ENCODE measurements around the gene RAD51. TPM values are rescaled to one million over a fixed set of nuclear protein-coding genes. Genes with fewer than 3 reads are reported as not detected.

RAD51 gene
- total and polyA plus RNA-seq, 2 of the 8 experiments (the other 6 are each of a cell fraction or from before 2014, with no cell fraction given), result 32.2 to 42.4 TPM

DNA sequence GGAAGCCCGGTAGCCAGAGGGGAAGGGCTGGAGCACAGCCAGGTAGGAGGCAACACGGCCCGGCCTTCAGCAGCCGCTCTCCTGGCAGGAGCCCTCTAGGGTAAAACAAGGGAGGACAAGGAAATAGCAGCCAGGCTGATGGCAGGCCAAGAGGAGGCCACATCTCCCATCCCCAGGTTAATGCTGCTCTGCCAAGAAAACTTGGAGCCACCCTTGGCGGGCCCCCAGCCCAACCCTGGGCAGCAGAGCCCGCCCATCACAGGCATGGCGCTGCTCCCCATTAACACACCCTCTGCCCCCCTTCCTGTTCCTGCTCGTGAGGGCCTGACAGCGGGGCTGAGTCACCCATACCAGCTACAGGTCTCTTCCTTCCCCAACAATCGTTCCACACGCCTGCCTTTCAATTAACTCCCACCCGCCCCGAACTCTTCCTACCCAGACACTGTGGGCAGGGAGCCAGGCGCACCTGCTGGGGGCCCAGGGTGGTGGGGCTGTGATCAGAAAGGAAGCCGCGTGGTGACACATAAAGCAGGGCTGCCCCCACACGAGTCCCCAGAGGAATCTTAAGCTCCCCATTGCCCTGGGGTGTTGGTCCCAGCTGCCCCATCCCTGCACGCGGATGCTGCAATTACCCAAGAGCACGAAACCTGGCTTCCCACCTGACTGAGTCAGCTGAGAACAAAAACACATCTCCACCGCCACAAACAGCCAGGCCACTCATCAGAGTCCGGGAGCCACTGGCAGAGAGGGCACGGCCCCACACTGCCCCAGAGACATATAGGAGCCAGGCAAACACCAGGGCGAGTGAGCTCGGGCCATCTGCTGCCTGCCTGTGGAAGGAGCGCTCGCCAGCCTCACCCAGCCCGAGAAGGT, 74.5 kb downstream of the RAD51 start, which contains the start of gene C15orf62:
TSS of gene C15orf62 (plus strand) at position 707 of the 873 bp plus-strand sequence. CDS start 516 bp downstream, outside the sequence.
- H2AK5ac ChIP-seq (ENCODE audit: low read depth, low read length), result no peak within 1 kb of the TSS
- H3K4me1 ChIP-seq (replicated peaks in 1 of 4; ENCODE audit: control insufficient read depth in 3 of 4, insufficient read depth in 4 of 4, low read length in 3 of 4), result peaks cover 5 to 27% (median 15%) of the 10 kb centered on the region in 4 experiments
- no peak within 1 kb of the TSS for H3K23ac ChIP-seq (ENCODE audit: insufficient read length)
- H4K20me1 ChIP-seq (replicated peaks in 1 of 2; ENCODE audit: control insufficient read depth in 1 of 2, insufficient read depth in 2 of 2, low read length in 2 of 2), result peaks cover 0 to 2% of the 10 kb centered on the region in 2 experiments
- H3K4ac ChIP-seq (replicated peaks; ENCODE audit: insufficient read length, low read depth, low read length), result no peak within 1 kb of the TSS
- no peaks in the 10 kb centered on the region for H3K9me3 ChIP-seq (ENCODE audit: insufficient read depth in 2 of 2, low read depth in 1 of 2, low read length in 1 of 2)
- no peak within 1 kb of the TSS for H3K18ac ChIP-seq (ENCODE audit: extremely low read depth, low read length)
- whole genome bisulfite sequencing, 2 experiments (ENCODE audit: extremely low coverage in 1 of 2, insufficient coverage in 1 of 2, insufficient read length in 1 of 2, insufficient replicate concordance in 2 of 2, low coverage in 1 of 2, low lambda C conversion rate in 2 of 2, missing lambda C conversion rate in 1 of 2), result 90% methylated on average over 28 of the region's 28 CpGs; no CpG with 5 or more reads in 1 of the 2 experiments
- H3K27ac ChIP-seq (ENCODE audit: low read depth, low read length), result no peak within 1 kb of the TSS; the same call in 1 of the 2 replicates
- no peaks in the 10 kb centered on the region for H3K27me3 ChIP-seq (replicated peaks in 1 of 4; ENCODE audit: control insufficient read depth in 3 of 4, extremely low read depth in 1 of 4, insufficient read depth in 3 of 4, low read length in 3 of 4)
- H3K79me1 ChIP-seq (ENCODE audit: low read depth, low read length), result no peaks in the 10 kb centered on the region; the same call in 1 of the 2 replicates
- H2BK20ac ChIP-seq (ENCODE audit: low read length), result no peak within 1 kb of the TSS
- H4K91ac ChIP-seq (replicated peaks; ENCODE audit: insufficient read length, low read length), result no peak within 1 kb of the TSS
- H2AFZ ChIP-seq (ENCODE audit: low read length), result no peak within 1 kb of the TSS
- ChIA-PET CTCF (ENCODE audit: partially characterized antibody) (interaction anchor here (0.6 to 15.3 kb wide), 9 partner anchors 14 to 179 kb away, joined by 3 to 184 read pairs (median 7); no protein-coding TSS in a partner anchor), POLR2A (ENCODE audit: partially characterized antibody) (interaction anchor here (0.9 to 2.7 kb wide), 6 partner anchors 10 to 319 kb away, joined by 3 to 11 read pairs (median 4); no protein-coding TSS in a partner anchor)
- H3K79me2 ChIP-seq (ENCODE audit: control insufficient read depth in 1 of 2, insufficient read depth in 2 of 2, low read length in 2 of 2), result no peaks in the 10 kb centered on the region
- no peak within 1 kb of the TSS for H3K4me2 ChIP-seq (ENCODE audit: insufficient read depth in 1 of 2, low read depth in 2 of 2, low read length in 2 of 2)
- no peak within 1 kb of the TSS for H4K5ac ChIP-seq (ENCODE audit: insufficient read length, low read depth, low read length)
- H2BK5ac ChIP-seq (ENCODE audit: low read depth, low read length), result no peak within 1 kb of the TSS; the same call in 1 of the 2 replicates
- H2BK12ac ChIP-seq (ENCODE audit: low read depth, low read length), result no peak within 1 kb of the TSS
- H3K23me2 ChIP-seq (ENCODE audit: low read depth, low read length), result peaks cover 2% of the 10 kb centered on the region; the same call in 1 of the 2 replicates
- no peak for DNase-seq (ENCODE audit: low read depth in 1 of 2, low spot score in 2 of 2)
- no peak within 1 kb of the TSS for H2BK120ac ChIP-seq (replicated peaks; ENCODE audit: low read depth, low read length)
- no peak within 1 kb of the TSS; the same call in 1 of the 2 replicates for H4K8ac ChIP-seq (ENCODE audit: extremely low read depth, insufficient read depth, low read length)
- no peak within 1 kb of the TSS for H3K14ac ChIP-seq (ENCODE audit: insufficient read length)
- no peak within 1 kb of the TSS for H3K4me3 ChIP-seq (ENCODE audit: extremely low read depth in 1 of 4, insufficient read depth in 2 of 4, low read depth in 3 of 4, low read length in 4 of 4)
- H3K36me3 ChIP-seq (ENCODE audit: control insufficient read depth in 2 of 4, insufficient read depth in 4 of 4, low read length in 3 of 4), result peaks cover 0 to 8% (median 0%) of the 10 kb centered on the region in 4 experiments; a peak in 2 of 8 replicates
- no peak for FAIRE-seq
- H3K56ac ChIP-seq (replicated peaks; ENCODE audit: insufficient read length, low read depth, low read length), result no peak within 1 kb of the TSS
- H2BK15ac ChIP-seq (ENCODE audit: low read length), result no peak within 1 kb of the TSS
- H3K9ac ChIP-seq (replicated peaks in 1 of 4; ENCODE audit: extremely low read depth in 1 of 4, low read depth in 3 of 4, low read length in 3 of 4), result no peak within 1 kb of the TSS; a peak in 1 of 7 replicates
- TF ChIP-seq POU5F1 (IDR thresholded peaks at IDR 0.05; ENCODE audit: low read depth, low read length) (no peak), BCL11A (IDR thresholded peaks at IDR 0.05; ENCODE audit: low read depth in 2 of 2, low read length in 2 of 2) (no peak), KDM4A (IDR thresholded peaks at IDR 0.05; ENCODE audit: low read depth, low read length, severe bottlenecking) (no peak), CTBP2 (IDR thresholded peaks at IDR 0.05; ENCODE audit: borderline replicate concordance, insufficient read depth, insufficient read length, low read length) (no peak), HDAC2 (IDR thresholded peaks at IDR 0.05; ENCODE audit: borderline replicate concordance in 1 of 2, low read depth in 2 of 2, low read length in 2 of 2) (no peak), EZH2 (IDR thresholded peaks at IDR 0.05; ENCODE audit: low read depth, low read length, severe bottlenecking) (no peak), SIN3A (conservative IDR thresholded peaks at IDR 0.05 in 1 of 2, IDR thresholded peaks at IDR 0.05 in 1 of 2; ENCODE audit: low read depth in 1 of 2, low read length in 2 of 2) (no peak), SP1 (IDR thresholded peaks at IDR 0.05; ENCODE audit: low read depth, low read length) (no peak), POLR2AphosphoS5 (IDR thresholded peaks at IDR 0.05; ENCODE audit: low read depth, low read length) (no peak)
- TF ChIP-seq, protein P1, sequence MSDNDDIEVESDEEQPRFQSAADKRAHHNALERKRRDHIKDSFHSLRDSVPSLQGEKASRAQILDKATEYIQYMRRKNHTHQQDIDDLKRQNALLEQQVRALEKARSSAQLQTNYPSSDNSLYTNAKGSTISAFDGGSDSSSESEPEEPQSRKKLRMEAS (IDR thresholded peaks at IDR 0.05), result no peak
